ENCODE results near the gene ANKRD11.
"Not testable (repeated sequence)": the region's sequence is repeated elsewhere in the genome, so short reads cannot be mapped to it uniquely, and the experiment has no call there.

Gene ANKRD11

DNA sequence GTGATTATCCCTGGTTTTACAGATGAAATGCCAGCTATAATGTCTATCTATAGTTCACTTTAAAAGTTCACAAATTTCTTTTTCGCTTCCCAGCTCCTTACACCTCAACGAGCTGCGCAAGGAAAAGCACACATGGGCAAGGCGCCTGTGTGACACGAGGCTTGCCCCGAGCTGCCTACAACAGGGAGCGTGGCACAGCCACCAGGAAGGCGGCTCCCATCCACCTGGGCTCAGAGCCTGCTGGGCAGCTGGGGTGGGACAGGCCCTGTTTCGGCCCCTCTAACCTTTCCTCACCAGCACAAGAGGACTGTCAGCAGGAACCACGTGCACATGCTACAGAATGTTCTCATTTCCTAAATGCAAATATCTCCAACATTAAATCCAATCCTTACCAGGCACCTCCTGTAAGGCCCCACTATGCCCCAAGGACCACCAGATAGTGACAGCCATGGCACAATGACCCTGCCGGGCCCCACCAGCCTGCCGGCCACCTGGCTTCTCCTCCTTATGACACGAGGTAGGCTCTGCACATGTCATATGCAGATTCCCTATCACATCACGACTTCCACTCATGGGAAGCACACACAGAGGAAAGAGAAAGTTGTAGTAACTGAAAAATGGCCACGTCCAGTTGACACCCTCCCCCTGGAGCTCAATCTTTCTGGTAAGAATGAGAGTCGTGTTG lies 180.8 kb downstream of the ANKRD11 start:
- no peak for DNase-seq (ENCODE audit: low read depth)
- H3K4me3 ChIP-seq (ENCODE audit: low read length): no peak overlapping the region
- TF ChIP-seq CTCF (conservative IDR thresholded peaks at IDR 0.05; ENCODE audit: low read length): no peak

DNA sequence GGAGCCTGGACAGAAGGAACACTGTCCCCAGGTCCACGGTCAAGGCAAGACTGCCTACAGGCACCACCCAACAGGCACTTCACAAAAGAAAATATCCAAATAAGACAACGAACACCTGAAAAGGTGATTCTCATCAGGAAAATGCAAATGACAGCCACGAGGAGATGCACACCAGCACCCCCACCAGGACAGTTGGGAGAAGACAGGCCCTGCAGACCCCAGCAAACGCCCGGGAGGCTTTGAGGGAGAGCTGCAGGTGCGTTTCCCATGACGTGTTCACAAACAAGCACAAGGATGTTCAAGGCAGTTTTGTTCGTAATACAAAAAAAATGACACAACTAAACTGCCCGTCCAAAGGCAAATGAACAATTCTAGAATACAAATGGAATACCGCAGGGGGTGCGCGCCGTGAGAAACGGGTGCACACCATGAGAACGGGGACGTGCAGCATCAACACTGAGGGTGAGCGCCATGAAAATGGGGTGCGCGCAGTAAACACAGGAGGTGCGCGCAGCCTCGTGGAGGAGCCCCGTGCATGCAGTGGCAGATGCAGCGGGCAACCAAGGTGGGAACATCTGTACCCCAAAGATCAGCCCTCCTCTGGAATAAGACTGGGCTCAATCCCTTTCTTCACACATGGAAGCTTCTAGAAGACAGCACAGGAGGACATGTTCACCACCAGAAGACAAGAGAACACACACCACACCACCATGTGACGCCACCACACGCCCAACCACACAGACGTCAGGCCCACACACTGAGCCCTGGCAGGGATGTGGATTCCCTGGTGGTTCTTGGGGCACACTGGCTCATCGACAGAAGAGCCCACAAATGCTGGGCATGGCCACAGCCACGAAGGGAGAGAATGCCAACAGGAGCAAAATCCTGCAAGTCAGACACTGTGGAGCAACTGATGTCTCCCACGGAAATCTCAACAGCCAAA lies 181.7 kb downstream of the ANKRD11 start:
- no peak overlapping the region for H3K4me3 ChIP-seq (ENCODE audit: low read length)
- TF ChIP-seq CTCF (conservative IDR thresholded peaks at IDR 0.05; ENCODE audit: low read length): peak; percentile 48
- DNase-seq (ENCODE audit: low read depth): no peak

DNA sequence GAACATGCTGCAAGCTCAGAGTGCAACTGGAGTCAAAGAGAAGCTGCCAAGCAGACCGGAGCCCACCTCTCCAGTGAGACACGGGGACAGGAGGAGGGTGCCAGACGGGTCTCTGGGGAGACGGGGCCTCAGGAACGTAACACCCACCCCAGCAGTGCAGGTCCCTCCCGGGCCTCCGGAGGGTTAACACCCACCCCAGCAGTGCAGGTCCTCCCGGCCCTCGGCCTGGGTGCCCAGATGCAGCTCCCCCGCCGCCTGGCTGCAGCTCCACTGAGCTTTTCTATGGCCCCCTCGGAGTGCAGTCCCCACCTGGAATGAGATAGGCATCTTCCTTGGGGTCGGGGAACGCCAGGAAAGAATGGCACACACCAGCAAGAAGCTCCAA lies 182.9 kb downstream of the ANKRD11 start:
- DNase-seq (ENCODE audit: low read depth): no peak
- no peak for TF ChIP-seq CTCF (conservative IDR thresholded peaks at IDR 0.05; ENCODE audit: low read length)
- no peak overlapping the region for H3K4me3 ChIP-seq (ENCODE audit: low read length)

DNA sequence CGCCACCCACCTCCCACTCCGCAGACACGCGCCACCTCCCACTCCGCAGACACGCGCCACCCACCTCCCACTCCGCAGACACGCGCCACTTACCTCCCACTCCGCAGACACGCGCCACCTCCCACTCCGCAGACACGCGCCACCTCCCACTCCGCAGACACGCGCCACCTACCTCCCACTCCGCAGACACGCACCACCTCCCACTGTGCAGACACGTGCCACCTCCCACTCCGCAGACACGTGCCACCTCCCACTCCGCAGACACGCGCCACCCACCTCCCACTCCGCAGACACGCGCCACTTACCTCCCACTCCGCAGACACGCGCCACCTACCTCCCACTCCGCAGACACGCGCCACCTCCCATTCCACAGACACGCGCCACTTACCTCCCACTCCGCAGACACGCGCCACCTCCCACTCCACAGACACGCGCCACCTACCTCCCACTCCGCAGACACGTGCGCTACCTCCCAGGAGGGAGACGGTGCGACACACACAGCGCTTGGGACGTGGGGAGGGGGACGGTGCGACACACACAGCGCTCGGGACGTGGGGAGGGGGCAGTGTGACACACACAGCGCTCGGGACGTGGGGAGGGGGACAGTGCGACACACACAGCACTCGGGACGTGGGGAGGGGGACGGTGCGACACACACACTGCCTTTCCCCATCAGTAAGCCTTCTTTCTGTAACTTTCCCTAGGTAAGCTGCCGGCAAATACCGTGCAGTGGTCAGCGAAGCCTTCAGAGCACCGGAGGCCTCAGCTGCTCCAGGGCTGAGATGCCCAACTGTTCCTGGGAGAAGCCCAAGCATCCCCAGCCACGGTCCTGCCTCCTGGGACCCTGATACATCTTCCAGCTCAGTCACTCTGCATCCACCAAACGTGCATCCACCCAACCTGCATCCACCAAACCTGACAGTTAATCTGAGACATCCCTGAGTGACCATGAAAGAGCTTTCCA lies 183.6 kb downstream of the ANKRD11 start:
- not testable (repeated sequence) for H3K4me3 ChIP-seq (ENCODE audit: low read length); DNase-seq (ENCODE audit: low read depth)

DNA sequence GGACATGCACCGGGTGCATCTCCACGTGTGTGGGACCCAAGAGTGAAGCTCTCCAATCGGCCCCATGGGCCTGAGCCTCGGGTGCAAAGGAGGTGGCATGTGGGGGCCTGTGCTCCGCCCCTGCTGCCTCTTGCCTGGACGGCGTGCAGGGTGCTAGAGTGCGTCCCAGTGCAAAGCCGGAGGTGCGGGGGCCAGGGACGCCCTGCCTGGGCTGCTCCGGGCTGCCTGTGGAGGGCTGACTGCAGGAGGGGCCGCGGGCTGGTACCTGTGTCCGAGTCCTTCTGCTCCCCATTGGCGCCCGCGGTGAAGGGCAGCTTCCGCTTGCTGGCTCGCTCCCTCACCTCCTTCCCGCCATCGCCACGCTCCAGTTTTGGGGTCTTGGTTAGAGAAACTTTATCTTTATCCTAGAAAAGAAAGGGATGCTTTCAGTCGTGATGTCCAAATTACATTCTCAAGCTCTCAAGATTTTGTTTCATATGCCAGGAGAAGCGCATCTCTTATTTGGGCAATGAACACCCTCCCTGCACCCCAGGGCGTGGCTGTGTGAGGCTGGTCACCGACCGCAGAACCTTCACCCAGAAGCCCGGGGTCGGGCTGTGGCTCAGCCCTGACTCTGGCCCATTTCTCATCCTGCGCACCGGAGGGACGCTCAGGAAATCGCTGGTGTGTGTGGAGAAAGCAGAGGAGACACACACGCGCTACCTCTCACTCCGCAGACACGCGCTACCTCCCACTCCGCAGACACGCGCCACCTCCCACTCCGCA lies 185.2 kb downstream of the ANKRD11 start:
- no peak overlapping the region for H3K4me3 ChIP-seq (ENCODE audit: low read length)
- DNase-seq (ENCODE audit: low read depth): no peak
- no peak for TF ChIP-seq CTCF (conservative IDR thresholded peaks at IDR 0.05; ENCODE audit: low read length)

DNA sequence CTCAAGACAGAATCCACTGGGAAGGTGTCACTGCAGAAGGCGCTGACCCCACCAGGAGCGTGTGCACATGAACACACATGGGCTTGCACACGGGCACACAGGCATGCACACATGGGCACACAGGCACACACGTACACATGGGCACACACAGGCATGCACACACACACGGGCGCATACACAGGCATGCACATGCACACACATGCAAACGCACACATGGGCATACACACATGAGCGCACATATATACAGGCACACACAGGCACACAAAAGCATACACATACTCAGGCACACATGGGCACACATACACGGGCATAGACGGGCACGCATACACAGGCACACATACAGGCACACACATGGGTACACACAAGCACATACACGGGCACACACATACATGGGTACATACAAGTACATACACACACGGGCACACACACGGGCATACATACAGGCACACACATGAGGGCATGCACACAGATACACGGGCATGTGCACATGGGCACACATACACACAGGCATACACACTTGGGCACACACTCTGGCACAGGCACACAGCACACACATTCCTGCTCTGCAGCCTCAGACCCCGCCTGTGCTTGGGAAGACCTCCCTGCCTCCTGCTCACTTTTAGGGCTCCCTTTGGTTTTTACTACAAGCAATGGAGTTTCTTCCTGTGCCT lies 186.0 kb downstream of the ANKRD11 start:
- DNase-seq (ENCODE audit: low read depth): no peak
- no peak for TF ChIP-seq CTCF (conservative IDR thresholded peaks at IDR 0.05; ENCODE audit: low read length)
- no peak overlapping the region for H3K4me3 ChIP-seq (ENCODE audit: low read length)
